ENCODE results near the gene ASCC2. TPM values are rescaled to one million over a fixed set of nuclear protein-coding genes. Genes with fewer than 3 reads are reported as not detected.

The ASCC2 gene
- total and polyA plus RNA-seq, 2 donors (not counting 3 experiments of a cell fraction or from before 2014, with no cell fraction given): 43.6 to 60.7 TPM

- Histone ChIP-seq H3K9me1 (replicated peaks; ENCODE audit: control insufficient read depth, extremely low read depth, insufficient read depth, low read length) (no peaks in the 10 kb centered on the region), H3K36me3 (ENCODE audit: control insufficient read depth in 2 of 2, extremely low read depth in 1 of 2, insufficient read depth in 2 of 2, low read length in 2 of 2) (peaks cover 0 to 4% of the 10 kb centered on the region in 2 experiments), H3K4me3 (replicated peaks in 1 of 3; ENCODE audit: insufficient read depth in 1 of 3, low read depth in 1 of 3, low read length in 3 of 3) (no peak overlapping the region), H3K27me3 (ENCODE audit: control insufficient read depth in 2 of 2, insufficient read depth in 2 of 2, low read length in 2 of 2) (no peaks in the 10 kb centered on the region), H3K4me1 (ENCODE audit: control insufficient read depth, extremely low read depth, insufficient read depth, low read length) (peaks cover 2% of the 10 kb centered on the region), H3K4me2 (ENCODE audit: insufficient read depth, low read length) (no peak overlapping the region), H3K79me2 (ENCODE audit: control insufficient read depth, insufficient read depth, low read length) (peaks cover 6% of the 10 kb centered on the region), H3K9me3 (replicated peaks; ENCODE audit: control insufficient read depth, insufficient read depth, low read length) (no peaks in the 10 kb centered on the region), H4K20me1 (replicated peaks; ENCODE audit: control insufficient read depth, extremely low read depth, insufficient read depth, low read length) (no peaks in the 10 kb centered on the region), H3K9ac (replicated peaks; ENCODE audit: extremely low read depth, insufficient read depth, low read length) (no peak overlapping the region), H3K27ac (ENCODE audit: insufficient read depth, low read depth, low read length) (no peak overlapping the region), H2AFZ (ENCODE audit: low read depth, low read length) (peak overlapping the region; percentile 26)
- DNase-seq (ENCODE audit: low read depth, low spot score) (no peak), FAIRE-seq (no peak)
- CTCF ChIA-PET: interaction anchor here (0.7 to 2.5 kb wide), 8 partner anchors 9 to 315 kb away, joined by 3 to 27 read pairs (median 5); no protein-coding TSS in a partner anchor
- TF ChIP-seq EZH2 (IDR thresholded peaks at IDR 0.05; ENCODE audit: borderline replicate concordance, low read depth, low read length, severe bottlenecking) (no peak), POLR2AphosphoS5 (IDR thresholded peaks at IDR 0.05; ENCODE audit: insufficient read depth, low read depth, low read length) (no peak), MYC (IDR thresholded peaks at IDR 0.05; ENCODE audit: low read depth, low read length) (no peak), FOS (IDR thresholded peaks at IDR 0.05; ENCODE audit: borderline replicate concordance, insufficient read depth, low read length) (no peak), CTCF (IDR thresholded peaks at IDR 0.05; ENCODE audit: extremely low read depth in 1 of 2, insufficient read depth in 1 of 2, low read depth in 1 of 2, low read length in 2 of 2) (no peak), GATA2 (IDR thresholded peaks at IDR 0.05; ENCODE audit: insufficient read depth, insufficient read length, low read depth, low read length) (no peak), JUN (IDR thresholded peaks at IDR 0.05; ENCODE audit: borderline replicate concordance, insufficient read depth, insufficient read length, low read depth) (no peak), POLR2A (IDR thresholded peaks at IDR 0.05; ENCODE audit: low read depth, low read length) (no peak)
- TF ChIP-seq, protein P1, sequence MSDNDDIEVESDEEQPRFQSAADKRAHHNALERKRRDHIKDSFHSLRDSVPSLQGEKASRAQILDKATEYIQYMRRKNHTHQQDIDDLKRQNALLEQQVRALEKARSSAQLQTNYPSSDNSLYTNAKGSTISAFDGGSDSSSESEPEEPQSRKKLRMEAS (IDR thresholded peaks at IDR 0.05; ENCODE audit: insufficient read depth, insufficient read length): no peak
- POLR2A ChIA-PET: interaction anchor here (0.6 kb wide), 1 partner anchor 38 kb away, joined by 3 read pairs; no protein-coding TSS in a partner anchor
- dilution Hi-C loops (cut with MboI; ENCODE audit: extremely low pct_ligation_motif_present, low sequenced_read_pairs): no loop called here
- intact Hi-C loops (cut with micrococcal nuclease): no loop called here
- BruUV-seq (replicated peaks): no TSS peak
These were observed 64.8 kb downstream of the ASCC2 start for GRCh38 chr22:29773233-29773632.

Measured in endothelial cell of umbilical vein (primary cell).